Left colon (tissue), 2 donors: Measurements from ENCODE around the gene SLC36A1. TPM values are rescaled to one million over a fixed set of nuclear protein-coding genes. Genes with fewer than 3 reads are reported as not detected.
"Not testable (repeated sequence)": the region's sequence is repeated elsewhere in the genome, so short reads cannot be mapped to it uniquely, and the experiment has no call there.

Experiments used
- ATAC-seq: fragments of 200-7000 bp; cut with Tn5 transposase; one replicate; pipeline ENCODE4 v1.9.1; 2020; ENCODE audit warnings: mild to moderate bottlenecking, moderate library complexity
- DNase-seq, 2 donors: peaks; one replicate each; pipeline ENCODE4 v3.0.0-alpha.2; 2020
- intact Hi-C, 2 donors: fragments of 100-400 bp; cut with DNase I in 1 of 2; cut with micrococcal nuclease in 1 of 2; formaldehyde crosslinking; loops; one replicate each; pipeline versions ENCODE4 v1.11.2 to v1.14.0; 2022; cut with DNase I, micrococcal nuclease
- long read RNA-seq: library from polyadenylated mRNA; unstranded; transcript quantifications from one replicate; pipeline ENCODE4 v2.0.0, GENCODE V29; 2021
- total RNA-seq, 2 donors: library from RNA; stranded (reverse); fragmentation: NEBNext Ultra II Directional; extraction: Animal tissue kit (Norgen Biotek cat#: 25700); gene quantifications; one replicate each; pipeline ENCODE4 v1.2.1, GENCODE V29; 2021
- donor health status: DM: no; HTN: no; CAD: no.
- donor health status: DM: yes; HTN: yes; CAD: no.

The SLC36A1 gene
- total RNA-seq: 10 to 100 TPM; 46.1 to 52.5 TPM
- long read RNA-seq, partial matches to known transcripts: 2 of 20 reads
- long read RNA-seq, other reads (novel, unspliced or antisense): 18 of 20 reads

DNA sequence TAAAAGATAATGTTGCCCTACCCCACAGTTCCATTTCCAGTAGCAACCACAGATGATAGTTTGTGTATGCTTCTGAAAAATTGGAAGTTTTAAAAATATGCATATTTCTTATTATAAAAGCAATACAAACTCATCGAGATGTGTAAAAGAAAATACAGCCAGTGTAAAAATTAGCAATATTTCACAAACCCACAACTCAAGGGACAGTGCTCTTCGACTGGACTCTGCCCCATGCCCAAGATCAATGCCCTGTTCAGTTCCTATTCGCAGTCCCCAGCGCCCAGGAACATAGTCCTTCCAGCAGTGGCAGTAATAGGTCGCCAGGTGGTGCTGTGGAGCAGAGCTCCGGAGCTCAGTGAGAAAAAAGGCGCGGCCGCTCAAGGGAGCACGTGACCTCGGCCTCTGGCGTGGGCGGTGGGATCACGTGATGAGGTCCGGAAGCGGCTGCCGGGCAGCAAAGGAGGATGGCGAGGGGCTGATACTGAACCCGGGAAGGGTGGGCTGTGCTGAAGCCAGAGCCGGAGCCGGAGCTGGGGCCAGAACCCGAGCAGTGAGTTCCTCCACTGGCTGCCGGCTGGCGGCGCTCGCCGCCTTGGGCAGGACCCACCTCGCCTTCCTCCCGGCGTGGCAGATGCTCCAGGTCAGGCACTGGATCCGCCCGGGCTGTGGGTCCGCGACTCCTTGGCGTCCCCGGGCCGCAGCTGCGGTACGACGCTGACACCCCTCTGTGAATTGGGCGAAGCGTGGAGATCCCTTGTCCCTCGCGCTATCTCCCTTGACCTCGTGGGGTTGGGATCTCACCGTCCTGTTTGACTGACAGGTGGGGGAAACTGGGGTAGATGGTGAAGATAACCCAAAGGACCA, at the start of gene SLC36A1:
Gene SLC36A1, plus strand, starts transcription at position 430 of the 864 bp plus-strand sequence. CDS start 11,190 bp downstream, outside the sequence.
- intact Hi-C loops: loop anchor here (2.0 to 10.0 kb wide), 3 partner anchors 50 to 207 kb away; no protein-coding TSS in a partner anchor
- ATAC-seq (peak; percentile 88), DNase-seq (peak; percentile 93 to 97)

DNA sequence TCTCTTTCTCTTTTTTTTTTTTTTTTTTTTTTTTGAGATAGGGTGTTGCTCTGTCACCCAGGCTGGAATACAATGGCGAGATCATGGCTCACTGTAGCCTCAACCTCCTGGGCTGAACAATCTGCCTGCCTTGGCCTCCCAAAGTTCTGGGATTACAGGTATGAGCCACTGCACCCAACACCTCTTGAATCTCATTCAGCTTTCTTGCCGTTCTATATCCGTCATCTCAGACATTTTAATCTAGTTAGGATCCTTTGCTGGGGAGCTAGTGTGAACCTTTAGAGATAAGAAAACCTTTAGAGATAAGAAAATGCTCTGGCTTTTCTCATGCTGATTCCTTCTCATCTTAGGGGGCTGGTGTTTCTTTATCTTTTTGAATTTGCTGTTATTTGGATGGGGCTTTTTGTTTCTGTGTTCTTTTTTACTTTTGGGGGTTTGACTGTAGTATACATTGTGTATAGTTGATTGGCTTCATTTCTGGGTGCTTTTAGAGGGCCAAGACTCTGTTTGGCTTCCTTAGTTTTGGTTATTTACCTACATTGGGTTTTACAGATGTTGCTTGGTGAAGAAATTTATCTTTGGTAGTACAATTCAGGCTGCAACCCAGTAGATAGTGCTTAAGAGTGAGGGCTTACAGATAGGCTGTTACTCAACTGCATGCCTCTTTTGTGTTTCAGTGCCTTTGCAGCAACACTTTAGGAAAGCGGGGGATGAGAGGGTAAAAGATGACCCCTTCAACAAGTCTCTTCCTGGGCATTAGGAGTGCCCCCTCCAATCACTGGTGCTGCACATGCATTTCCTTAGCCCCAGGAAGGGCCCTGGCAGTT, 41.9 kb upstream of the SLC36A1 start:
- DNase-seq (no peak), ATAC-seq (no peak)
- intact Hi-C loops: no loop called here

DNA sequence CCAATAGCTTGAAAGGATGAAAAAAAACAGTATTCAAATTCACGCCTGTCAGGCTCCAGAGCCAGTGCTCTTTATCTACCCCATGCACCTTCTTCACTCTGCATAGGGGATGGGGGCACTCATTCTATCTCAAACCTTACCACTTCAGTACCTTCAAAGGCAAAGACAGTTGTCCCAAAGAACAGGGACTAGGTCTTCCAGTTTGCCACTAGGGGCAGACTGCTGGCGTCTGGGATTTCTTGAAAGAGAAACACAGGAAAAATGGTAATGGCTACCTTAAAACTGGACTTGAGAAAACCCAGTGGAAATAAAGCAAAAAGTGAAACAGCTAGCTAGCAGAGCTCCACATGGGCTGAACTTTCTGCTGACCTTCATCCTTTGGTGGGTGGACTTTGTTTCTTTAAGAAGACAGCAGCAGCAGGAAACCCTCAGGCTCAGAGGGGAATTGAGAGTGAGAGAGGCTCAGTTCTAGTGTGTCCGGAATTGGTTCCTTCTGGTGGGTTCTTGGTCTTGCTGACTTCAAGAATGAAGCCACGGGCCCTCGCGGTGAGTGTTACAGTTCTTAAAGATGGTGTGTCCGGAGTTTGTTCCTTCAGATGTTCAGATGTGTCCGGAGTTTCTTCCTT, 41.0 kb upstream of the SLC36A1 start:
- intact Hi-C loops: no loop called here
- no peak for ATAC-seq
- no peak for DNase-seq

DNA sequence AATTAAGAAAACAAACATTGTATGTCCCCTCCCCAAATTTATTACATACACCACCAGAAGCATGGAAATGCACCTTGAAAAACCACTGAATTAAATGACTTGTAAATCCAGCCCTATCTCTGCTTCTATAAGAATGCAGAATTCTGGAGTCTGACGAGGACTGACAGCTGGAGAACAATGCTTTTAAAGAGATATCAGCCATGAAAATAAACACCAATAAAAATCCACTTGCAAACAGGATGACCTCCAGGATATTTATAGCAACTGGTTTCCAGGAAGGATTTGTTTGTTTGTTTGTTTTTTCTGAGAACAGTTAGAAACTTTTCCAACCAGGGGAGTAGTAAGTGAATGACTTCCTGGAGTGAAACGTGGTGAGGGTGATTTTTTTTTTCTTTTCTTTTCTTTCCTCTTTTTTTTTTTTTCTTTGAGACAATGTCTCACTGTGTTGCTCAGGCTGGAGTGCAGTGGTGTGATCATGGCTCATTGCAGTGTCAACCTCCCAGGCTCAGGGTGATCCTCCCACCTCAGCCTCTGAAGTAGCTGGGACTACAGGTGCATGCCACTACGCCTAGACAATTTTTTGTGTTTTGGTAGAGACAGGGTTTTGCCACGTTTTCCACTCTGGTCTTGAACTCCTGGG, 38.7 kb upstream of the SLC36A1 start:
- intact Hi-C loops: no loop called here
- ATAC-seq: no peak

DNA sequence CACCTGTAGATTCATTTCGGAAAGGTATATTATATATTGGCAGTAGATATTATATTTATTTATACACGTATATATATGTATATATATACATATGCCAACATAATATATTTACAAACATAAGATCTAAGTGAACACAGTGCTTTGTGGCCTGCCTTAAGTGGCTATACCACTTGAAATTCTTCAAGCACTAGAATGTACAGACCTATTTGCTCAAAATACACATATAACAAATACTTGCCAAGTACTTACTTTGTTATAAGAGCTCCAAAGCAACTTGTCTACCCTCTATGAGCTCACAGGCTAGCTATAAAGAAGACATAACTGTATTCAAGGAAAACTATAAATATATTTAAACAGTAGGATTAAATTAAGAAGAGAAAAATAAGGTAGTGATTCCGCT, 33.6 kb upstream of the SLC36A1 start:
- DNase-seq (no peak), ATAC-seq (no peak)
- intact Hi-C loops: no loop called here

More for the DNA sequence above, 38.7 kb upstream of the SLC36A1 start:
- no peak for DNase-seq

DNA sequence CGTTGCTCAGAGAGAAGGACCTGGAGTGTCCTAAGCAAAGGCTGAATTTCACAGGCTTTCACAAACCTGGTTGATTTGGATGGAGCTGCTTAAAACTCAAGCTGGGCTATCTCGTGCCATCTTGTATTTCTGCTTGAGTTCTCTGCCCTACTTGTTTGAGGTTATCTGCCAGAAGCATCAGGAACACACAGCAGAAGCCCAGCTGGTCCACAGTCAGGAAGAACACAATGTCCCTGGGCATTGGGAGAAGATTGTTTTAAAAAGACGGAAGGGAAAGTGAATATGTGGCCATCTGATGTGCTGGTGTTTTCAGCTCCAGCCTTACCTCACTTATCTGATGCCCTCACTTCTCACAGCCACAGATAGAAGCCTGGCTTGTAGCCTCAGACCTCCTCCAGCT, 32.9 kb upstream of the SLC36A1 start:
- ATAC-seq (no peak), DNase-seq (no peak)
- intact Hi-C loops: no loop called here

DNA sequence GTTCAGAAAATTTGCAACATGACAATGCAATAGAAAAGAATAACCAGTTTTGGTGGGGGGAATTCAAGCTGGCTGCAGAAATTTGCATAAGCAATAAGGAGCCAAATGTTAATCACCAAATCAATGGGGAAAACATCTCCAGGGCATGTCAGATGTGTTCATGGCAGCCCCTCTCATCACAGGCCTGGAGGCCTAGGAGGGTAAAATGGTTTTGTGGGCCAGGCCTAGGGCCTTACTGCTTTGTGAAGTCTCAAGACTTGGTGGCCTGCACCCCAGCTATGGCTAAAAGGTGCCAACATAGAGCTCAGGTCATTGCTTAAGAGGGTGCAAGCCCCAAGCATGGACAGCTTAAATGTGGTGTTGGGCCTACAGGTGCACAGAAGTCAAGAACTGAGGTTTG, 29.7 kb upstream of the SLC36A1 start:
- ATAC-seq: no peak
- no peak for DNase-seq
- intact Hi-C loops: no loop called here

DNA sequence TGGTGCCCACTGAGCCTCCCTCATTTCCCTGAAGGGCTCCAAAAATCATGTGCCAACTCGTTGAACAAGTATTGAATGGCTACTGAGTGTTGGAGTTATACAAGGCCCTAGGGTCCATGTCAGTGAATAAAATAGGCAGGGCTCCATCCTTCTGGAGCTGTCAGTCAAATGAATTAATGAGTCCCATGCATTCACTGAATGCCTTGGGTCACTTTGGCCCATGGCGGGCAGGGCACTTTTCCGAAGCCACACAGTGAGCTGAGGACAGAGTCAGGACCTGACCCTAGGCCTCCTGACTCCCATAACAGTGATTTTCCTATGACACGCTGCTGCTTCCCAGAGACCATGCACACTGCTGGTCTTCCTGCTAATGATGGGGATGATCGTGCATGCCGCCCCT, 27.3 kb upstream of the SLC36A1 start:
- intact Hi-C loops: no loop called here
- ATAC-seq: no peak
- DNase-seq: no peak

DNA sequence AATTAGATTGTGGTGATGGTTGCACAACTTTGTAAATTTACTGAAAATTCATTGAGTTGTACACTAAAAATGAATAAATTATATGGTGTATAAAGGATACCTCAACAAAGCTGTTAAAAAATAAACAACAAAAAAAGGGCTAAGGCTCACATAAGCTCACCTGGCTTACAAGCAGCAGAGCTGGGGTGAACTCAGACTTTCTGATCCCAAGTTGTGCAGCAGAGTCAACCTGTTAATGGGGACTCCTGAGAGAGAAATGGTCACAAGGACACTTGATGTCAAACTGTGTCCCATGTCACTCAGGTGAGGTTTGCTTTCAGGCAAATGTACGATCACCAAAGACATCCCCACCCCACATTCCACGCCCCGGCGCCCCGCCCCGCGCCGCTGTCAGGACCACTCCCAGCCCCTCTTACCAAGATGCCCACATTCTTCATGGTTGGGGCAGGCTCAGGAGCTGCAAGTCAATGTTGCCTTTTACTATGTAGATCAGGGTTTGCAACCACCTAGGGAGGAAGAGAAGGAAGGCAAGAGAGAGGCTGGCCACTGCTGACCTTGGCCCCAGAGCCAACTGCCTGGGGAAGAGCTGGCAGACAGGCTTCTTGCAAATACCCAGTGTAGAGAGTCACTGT, 22.4 kb upstream of the SLC36A1 start:
- intact Hi-C loops: no loop called here
- ATAC-seq (no peak), DNase-seq (no peak)

DNA sequence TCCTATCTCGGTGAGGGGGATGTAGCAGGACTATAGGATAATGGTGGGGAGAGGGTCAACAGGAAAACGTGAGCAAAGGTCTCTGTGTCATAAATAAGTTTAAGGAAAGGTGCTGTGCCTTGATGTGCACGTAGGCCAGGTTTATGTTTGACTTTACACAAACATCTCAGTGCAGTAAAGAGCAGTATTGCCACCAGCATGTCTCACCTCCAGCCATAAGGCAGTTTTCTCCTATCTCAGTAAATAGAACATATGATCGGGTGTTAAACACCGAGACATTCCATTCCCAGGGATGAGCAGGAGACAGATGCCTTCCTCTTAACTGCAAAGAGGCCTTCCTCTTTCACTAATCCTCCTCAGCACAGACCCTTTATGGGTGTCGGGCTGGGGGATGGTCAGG, 21.1 kb upstream of the SLC36A1 start:
- intact Hi-C loops, ATAC-seq, DNase-seq: not testable (repeated sequence)

DNA sequence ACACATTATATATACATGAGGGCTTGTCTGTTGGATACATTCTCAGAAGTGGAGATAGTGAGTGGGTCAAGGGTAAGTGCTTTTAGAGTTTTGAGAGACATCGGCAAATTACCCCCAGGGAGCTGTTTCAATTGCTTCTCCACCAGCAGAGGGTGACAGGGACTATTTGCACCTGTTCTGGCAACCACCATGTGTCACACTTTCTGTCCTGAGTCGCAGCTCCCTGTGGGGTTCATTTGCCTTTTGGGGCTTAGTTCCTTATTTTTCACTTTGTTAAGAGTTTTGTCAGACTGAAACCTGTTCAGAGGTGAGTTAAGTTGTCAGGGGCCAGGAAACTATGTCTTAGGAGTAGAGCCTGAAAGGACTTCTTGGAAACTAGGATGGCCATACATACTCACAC, 20.1 kb upstream of the SLC36A1 start:
- intact Hi-C loops: no loop called here
- DNase-seq (no peak), ATAC-seq (no peak)

DNA sequence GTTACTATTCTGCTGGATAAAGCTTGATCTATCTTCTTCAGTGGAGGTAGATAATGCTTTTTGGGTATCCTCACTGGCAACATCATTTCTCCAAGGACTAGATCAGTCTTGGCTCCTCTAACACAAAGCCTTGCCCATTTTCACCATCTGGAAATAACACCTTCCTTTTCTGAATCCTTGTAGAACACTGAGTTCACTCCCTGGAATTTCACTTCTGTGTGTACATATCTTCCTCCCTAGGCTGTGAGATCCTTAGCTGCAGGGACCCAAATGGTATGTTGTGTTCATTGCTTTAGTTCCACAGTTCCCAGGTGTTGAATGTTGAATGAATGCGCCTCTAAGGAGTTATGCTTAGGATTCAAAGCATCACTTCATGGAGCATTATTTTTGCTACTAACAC, 16.7 kb upstream of the SLC36A1 start:
- ATAC-seq (no peak), DNase-seq (no peak)
- intact Hi-C loops: no loop called here

DNA sequence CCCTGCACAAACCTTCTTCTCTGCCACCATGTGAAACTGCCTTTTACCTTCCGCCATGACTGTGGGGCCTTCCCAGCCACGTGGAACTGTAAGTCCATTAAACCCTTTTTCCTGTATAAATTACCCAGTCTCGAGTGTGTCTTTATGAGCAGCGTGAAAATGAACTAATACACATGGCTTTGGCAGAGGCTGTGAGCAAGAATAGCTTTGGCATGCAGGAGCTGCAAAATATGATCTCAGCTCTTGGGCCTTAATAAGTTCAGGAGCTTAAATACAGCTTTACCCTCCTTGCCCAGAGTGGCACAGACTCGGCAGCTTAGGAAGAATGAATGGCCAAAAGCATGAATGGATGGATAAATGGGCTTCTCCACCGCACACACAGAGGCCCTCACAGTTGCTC, 15.7 kb upstream of the SLC36A1 start:
- no peak for DNase-seq
- intact Hi-C loops: no loop called here
- ATAC-seq: no peak

DNA sequence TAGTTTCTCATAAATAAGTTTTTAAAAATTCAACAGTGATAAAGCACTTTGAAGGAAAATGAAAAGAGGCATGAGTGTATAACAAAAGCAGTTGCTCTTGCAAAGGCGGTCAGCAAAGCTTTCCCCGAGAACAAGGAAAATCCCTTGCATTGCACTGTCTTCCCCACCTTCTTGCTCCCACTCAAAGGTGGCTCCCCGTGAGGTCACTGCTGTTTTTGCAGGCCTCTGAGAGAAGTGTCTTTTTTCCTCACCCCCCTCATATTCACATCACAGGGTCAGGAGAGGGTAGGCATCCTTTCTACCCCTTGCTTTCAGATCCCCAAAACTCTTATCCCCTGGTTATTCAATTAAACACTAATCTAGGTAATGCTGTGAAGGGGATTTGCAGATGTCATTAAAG, 15.2 kb upstream of the SLC36A1 start:
- DNase-seq: no peak
- no peak for ATAC-seq
- intact Hi-C loops: no loop called here

DNA sequence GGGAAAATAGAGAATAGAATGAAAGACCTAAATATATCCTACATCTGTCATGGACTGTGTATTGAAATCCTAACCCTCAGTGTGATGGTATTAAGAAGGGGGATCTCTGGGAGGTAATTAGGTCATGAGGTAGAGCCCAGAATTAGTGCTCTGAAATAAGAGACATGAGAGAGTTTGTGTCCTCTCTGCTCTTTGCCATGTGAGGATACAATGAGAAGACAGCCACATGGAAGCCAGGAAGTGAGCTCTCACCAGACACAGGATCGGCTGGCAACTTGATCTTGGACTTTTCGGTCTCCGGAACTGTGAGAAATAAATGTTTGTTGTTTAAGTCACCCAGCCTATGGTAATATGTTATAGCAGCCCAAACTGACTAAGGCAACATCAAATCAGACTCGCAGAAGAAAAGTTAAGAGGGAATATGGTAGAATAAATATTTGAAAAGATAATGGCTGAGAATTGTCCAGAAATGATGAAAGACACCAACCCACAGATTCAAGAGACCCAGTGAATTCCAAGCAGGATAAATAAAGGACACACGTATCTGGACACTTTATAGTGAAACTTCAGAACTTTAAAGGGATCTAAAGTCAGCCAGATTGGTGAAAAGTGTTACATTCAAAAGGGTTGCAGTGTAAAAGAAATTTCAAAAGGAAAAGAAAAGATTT, 12.7 kb upstream of the SLC36A1 start:
- ATAC-seq (no peak), DNase-seq (no peak)
- intact Hi-C loops: no loop called here

DNA sequence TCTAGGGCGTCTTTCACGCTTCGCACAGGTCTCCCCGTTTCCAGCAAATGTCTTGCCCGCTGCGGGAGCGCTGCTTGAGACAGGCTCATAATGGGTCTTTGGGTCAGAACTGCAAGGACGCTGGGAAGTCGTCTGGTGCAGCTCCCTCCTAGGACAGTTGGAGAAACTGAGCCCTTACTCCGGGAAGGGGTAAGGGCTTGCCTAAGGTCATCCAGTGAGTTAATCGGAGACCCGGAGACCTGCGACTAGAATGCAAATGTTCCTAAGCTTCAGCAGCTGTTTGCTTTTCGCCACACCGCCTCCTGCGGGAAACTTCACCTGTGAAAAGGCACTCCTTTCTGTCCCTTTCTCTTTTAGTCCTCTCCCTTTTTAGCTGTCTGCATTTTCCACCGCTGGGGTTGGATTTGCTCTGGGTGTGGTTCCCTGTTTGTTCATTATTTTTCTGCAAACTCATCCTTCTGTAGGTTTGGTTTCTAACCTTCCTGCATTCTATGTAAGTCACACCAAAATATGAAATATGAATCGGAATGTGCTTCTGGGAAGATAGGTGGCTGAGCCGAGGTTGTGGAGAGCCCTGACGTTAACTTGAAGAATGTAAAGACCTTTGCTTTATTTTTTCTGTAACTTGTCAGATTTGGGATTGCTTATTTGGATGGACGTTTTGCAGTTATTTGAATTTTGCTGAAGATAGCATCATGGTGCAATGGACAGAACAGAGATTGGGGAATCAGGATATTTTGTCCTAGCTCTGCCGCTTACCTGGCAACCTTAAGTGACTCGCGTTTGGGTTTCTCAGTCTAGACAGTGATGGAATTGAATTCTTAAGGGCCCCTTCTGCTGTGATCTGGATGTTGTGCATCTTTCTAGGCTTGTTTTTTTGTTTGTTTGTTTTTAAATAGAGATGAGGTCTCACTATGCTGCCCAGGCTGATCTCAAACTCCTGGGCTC, 909 bp downstream of the SLC36A1 start:
- DNase-seq: peak; percentile 34 to 64
- ATAC-seq: peak; percentile 61
- intact Hi-C loops: loop anchor here (5.0 to 10.0 kb wide), 2 partner anchors 49 to 206 kb away; no protein-coding TSS in a partner anchor

DNA sequence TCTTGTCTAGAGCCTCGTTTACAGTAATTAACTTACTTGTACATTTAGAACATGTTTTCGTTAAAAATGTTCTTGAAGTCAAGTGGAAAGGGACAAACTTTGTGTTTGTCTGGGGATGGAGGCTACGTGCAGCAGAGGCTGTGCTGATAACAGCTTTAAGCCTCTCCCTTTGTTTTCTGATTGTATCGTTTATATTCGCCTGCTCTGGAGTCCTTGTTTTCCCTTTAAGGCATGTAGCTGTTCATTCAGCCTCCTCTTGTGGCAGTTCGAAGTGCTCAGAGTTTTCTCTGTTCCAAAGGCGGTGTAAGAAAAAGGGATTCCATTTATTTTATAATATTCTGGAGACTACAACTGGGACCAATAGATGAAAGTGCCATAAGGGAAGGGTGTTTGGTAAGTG, 1.9 kb downstream of the SLC36A1 start:
- DNase-seq (no peak), ATAC-seq (no peak)
- intact Hi-C loops: loop anchor here (5.0 to 10.0 kb wide), 2 partner anchors 48 to 206 kb away; no protein-coding TSS in a partner anchor
